HG03139 (cell line): ENCODE measurements around the gene FOXP1.

ENCODE experiments used
- ATAC-seq: cut with Tn5 transposase; IDR thresholded peaks from one replicate; pipeline ENCODE4 v1.9.1; 2021; ENCODE audit not compliant: unreplicated experiment

The FOXP1 gene

DNA sequence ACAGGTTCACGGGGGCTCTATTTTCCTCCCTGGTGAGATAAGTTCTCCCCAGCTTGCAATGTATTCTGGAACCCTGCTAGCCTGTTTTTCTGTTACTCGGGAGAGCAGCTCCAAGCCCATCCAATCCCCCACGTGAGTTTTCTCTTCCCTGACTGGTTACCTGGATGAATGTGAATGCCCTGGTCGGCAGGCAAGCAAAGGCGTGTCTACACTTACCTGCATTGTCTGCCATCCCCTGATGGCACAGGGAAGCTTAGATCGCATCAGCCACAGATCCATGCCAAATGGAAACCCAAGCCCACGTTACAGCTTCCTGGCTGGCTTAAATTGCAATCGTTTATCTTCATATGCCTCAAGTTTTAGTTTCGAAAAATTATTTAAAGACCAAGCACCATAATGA is 149.9 kb downstream of the FOXP1 start:
- ATAC-seq = no peak

DNA sequence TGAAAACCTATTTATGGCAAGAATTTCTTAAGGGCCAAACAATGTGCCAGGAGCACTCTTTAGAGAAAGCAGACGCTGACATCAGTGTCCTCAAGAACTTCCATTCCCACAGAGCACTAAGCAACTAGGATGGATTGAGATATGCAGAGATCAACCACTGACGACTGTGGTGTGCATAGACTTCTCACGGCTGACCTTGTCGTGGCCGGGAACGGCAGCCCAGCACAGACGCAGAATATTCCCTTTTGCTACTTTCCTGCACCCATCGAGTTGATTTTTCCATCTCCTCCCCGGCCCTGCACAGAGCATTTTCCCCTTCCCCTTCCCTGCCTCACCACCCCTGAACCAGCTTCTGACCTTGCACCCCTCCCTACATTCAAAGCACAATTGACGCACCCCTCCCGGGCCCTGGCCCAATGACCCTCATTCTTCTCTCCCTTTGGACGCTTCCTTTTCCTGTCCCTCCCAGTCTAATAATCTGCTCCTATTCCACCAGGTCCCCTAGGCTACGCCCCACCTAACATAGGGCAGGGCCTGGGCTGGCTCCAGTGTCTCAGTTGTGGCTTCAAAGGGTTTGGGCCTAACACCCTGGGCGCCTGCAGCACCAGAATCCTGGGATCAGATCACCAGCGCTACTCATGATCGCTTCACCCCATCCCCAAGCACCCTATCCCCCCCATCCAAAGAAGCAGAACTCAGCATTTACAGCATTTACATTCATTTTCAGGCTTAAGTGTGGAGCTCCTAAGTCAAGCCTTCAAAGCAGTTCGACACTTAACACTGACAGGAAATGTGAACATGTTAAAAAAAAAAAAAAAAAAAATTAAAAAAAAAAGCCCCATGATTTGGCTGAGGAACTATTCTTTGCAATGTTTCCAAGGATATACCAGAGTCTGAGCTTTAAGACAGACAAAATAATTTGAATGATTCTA is 151.2 kb downstream of the FOXP1 start:
- no peak for ATAC-seq

DNA sequence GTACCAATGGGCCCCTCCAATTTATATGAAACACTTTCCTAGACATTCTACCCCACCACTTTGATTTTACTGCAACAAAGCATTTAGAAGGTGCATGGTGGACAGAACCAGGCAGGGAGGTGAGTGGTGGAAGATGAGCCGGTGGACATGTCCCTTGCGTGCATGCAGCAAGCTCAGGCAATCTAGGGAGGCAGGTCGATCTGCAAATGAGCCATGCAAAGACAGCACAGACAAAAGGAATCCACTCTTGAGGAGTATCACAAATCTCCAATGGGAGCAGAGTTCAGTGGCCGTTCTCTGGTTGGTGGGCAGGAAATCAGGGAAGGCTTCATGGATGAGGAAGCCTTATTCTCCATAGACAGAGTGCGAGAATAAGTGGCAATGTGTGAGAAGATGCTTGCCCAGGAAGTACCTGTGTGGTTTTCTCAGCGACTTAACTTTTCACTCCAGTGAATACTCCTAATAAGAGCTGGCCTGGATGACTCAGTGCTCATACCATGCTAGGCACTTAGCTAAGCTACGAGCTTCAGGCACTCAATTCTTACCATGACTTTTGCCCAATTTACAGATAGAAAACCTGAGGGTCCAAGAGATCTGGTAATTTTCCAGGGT is 152.5 kb downstream of the FOXP1 start:
- ATAC-seq = no peak

DNA sequence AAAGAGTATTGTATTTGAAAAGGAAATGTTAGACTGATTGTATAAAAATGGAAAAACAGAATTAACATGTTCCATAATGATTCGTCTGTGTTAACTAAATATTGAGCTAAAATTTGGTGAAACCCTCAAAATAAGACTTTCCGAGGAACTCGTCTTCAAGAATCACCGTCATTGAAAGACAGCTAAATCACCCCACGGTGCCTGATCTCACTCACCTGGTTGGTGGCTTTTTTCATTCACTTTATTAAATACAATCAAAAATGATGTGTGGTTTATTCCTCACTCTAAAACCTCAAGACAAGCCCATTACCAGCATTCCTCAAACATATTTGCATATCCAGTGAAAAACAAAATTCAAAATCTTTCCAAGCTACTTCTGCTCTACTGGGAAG is 153.9 kb downstream of the FOXP1 start:
- ATAC-seq = no peak

DNA sequence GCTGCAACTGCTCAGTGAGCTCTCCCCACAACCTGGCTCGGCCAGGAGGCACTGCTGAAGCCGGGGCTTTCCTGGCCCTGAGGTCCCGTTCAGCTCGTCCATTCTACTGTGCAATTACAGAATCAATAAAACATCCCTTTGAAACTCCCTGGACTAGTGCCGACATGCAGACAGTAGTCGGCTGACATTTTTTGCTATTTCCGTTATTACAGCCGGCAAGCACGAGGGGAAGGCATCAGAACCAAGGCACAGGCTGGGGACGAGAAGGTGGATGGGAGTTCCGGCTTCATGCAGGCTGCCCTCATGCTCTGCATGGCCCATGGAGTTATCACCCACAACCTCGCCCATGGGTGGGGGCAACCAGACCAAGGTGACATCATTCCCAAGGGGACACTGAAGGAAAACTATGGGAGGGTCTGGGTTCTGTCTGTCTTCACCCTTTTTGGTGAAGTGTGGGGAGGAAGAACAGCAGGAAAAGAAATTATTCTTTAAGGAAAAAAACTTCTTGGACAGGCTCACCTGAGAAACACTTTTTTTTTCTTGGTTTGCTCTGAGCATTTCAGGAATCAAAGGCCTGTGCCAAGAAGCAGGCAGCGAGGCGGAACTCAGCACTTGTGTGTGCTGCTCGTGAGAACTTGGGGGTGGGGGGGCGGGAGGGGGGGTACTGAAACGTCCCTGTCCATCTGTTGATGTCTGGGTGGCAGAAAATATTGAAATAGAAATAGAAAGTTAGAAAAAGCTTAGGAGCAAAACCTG is 154.5 kb downstream of the FOXP1 start:
- no peak for ATAC-seq

DNA sequence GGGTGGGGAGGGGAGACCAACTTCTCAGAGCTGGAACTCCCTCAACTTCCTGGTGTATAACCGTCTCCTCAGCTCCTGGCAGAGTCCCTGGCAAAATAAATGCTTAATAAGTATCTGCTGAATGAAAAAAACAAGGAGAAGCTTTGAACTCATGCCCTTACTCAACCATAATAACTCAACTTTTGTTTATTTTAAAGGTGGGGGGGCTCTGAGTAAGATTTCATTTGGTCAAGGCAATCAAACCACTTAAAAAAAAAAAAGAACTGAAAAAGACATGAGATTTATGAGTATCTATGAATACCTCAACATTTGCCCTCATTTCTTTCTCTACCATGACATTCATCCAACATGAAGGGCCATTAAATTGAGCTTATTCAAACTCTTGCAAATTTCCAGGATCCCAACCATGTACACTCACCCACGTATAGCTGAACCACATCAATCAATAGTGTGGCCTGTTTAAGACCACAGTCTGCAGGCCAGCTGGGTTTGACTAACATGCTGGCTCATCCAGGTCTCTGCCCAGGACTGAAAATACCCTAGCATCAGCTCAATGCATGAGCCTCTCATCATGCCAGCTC is 157.9 kb downstream of the FOXP1 start:
- ATAC-seq = no peak

DNA sequence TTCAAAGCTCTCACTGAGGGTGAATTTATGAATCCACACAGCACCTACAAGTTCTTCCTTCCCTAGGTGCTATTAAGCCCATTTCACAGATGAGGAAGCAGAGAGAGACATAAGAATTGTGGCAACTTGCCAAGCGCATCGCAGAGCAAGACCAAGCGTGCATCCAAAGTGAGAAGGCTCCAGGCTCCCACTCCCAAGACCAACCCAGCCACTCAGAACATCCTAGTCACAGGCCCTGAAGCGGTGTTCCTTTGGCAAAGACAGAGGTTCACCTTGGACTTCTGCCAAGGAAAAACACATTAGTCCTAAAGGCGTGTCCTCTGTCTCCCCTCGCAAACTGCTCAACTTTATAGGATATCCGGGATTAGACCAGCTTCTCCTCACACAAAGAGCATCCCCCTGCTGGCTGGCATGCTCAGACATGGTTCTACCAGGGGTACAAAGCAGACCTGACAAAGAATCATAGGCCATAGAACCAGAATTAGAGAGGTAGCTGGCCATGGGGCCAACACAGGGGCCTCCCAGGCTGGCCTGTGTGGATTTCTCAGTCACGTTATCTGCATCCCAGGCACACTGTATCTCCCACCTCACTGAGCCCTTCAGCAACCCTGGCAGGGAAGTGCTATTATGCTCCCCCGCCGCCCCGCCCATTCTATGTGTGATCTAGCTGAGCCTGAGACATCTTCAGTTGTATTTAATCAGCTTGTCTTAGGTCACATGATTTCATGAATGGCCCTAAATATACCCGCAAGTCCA is 160.2 kb downstream of the FOXP1 start:
- ATAC-seq = no peak

DNA sequence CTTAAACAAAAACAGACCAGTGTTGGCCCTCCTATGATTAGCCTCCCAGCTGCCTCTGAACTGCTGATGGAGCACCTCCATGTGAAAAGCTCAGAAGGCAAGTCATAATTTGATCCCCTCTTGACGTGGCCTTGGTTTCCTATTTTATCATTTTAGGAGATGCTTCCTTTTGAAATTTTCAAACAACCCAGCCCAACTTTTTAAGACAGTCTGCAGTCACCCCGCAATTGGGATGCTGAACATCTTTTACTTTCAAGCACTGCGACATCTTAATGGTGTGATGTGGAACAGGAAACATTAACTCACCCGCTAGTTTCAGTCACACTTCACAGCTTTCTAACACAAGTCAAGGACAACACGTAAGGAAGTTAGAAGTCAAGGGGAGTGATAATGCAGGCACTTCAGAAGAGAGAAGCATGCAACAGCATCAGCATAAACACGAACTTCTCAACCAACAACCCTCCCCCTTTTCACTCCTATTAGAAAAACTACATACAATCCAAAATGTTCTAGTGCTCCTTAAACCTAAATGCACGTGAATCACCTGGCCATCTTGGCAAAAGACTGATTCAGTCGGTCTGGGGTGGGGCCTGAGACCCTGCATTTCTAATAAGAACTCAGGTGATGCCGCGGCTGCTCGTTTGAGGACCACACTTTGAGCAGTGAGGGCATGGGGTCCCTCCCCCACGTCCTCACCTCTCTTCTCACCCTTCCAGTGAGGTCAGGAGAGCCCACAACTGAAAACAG is 161.5 kb downstream of the FOXP1 start:
- peak; percentile 90 for ATAC-seq

DNA sequence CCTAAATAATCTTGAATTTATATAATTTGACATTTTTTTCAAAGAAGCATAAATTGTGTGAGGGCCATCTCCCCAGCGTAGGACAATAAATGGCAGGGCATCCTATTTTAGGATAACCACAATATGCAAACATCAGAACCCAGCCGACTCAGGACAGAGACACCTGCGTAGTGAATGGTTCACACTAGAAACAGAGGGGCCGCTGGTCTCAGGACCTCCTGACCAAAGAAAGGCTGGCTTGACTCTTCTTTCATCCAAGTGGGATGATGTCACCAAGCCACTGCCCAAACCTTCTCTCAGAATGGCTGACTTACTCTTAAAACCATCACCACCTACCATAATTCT is 162.1 kb downstream of the FOXP1 start:
- ATAC-seq = peak; percentile 58

DNA sequence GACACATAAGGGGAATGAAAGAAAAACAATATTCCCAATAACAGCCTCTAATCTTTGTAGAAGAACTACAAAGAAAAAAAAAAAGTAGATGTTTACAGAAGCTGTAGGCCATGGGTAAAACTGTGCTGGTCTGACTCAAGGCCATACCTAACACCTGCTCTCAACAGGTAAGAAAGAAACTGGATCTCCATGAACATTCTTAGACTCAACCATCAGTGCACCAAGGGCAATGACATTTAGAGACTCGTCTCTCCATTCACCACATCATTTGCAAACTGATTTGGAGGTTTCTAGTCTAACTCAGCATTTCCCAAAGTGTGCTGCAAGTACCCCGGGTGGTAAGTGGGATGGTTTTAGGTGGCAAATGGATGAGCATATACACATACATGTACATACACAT is 164.2 kb downstream of the FOXP1 start:
- no peak for ATAC-seq

DNA sequence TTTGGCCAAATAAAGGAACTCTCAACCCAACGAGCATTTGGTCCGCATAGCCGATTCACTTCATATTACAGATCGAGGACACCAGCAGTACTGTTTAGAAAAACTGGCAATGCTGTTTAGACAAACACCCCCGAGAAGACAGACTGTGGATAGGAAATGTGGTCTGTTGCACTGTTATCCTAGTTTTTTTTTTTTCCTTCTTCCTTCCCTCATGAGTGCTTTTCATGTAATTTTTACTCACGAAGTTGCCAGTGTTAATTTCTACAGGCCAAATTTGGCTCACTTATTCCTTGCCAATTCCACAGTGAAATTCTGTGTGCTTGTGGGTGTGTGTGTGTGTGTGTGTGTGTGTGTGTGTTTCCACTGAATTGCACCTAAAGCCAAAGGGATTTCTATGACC is 165.7 kb downstream of the FOXP1 start:
- ATAC-seq = no peak

DNA sequence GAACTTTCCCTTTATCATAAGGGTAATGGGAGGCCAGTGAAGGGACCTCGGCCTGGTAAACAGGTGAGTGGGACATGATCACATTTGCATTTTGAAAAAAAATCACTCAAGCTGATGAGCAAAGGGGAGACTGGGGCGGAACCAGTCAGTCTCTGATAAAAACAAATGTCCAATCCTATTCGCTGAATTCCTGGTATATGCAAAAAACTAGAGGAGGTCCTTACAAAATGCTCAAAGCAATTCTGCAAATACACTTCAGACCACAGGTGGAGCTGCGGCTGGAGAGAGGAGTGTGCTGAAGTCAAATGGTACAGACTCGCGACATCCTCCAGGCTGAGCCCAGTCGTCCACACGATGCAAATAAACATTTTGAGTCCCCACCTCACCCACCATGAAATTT is 166.7 kb downstream of the FOXP1 start:
- ATAC-seq = no peak

DNA sequence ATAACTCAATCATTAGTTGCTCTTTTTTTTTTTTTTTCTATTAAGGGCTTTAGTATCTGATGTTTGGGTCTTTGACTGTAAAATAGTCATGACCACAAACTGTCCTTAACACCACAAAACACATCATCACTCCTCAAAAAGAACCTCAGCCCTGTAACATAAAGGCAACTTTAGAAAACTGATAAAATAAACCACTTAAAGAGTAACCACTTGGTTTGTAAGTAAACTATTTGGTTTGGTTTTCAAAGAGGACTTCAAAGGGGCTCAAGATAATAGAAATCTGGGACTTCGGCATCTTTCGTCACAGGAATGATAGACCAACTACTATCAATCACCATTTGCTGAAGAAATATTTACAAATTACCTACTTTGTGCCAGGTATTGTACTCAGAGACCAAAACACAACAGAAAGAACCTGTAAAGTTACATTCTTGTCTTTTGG is 167.8 kb downstream of the FOXP1 start:
- ATAC-seq = no peak

DNA sequence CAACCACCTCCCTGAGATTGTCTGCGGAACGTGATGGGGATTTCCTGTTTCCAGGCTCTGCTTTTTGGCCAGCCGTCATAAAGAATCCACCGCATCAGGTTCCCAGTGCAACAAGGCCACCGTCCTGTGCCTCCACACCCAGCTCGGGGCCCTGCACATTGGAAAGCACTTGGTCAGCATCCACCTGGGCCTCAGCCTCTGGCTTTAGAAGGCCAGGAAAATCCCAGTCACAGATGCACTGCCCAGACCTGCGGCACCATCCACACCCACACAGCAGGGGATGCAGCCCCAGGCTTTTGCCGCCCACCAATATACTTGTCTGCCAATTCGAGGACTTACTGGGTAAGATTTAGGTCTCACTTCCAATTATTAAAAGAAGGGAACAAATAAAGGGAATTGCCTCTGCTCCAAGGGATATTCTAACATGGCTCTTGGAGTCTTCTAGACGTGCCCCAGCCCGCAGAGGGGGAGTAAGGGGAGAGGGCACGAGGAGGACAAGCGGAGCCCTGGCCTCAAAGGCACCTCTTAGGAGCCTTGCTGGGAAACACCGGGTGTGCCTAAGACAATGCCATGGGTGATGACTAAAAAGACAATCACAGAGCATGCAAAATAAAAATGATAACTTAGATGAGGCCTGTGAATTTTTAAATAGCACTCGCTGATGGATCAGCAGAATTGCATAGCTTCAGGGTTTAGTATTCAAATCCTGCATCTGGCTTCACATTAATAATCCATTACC is 169.2 kb downstream of the FOXP1 start:
- ATAC-seq = no peak

DNA sequence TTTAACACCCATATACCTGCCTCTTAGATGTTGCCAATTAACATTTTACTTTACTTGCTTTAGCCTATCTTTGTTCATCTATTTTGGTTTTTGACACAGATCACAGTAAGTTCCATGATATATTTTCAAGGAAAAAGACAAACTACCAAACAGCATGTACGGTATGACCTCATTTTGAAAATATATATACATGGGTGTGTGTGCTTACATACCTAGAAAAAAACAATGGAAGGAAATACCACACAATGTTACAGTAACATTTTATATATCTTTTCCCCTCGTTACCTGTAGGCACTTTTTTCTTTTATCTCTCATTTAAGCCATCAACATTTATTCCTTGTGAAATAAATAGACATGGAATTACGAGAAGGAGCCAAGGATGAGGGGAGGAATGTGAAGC is 170.0 kb downstream of the FOXP1 start:
- no peak for ATAC-seq

DNA sequence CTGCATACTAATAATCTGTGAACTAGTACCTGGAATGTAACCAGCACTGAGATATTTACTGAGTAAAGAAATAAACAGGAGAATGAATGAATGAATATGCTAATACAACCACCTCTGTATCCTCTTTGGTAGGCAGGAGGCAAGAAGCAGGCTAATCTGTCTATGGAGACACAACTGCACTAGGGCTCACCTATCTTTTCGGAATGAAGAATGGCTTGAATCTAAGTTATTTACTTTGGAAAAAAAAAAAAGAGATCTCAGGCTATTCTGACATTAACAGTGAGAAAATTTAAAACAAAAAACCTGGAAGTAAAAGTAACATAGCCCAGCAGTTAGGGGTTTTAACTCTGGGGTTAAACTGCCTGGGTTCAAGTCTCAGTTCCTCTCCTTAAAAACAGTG is 174.2 kb downstream of the FOXP1 start:
- ATAC-seq = no peak

DNA sequence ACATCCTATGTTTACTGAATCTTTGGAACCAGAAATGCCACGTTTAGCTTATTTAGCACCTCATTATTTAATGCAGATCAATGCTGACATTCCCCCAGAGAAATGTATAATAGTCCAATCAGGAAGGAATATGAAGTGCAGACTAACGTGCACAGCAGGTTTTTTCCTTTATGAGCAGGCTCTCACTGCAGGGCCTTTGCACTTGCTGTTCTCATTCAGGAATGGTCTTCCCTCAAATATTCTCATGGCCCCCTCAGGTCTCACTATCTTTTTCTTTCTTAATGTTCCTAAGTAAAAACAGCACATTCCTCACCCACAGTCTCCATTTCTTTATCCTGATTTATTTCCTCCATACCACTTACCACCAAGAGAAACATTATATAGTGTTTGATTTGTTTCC is 174.6 kb downstream of the FOXP1 start:
- ATAC-seq = no peak

DNA sequence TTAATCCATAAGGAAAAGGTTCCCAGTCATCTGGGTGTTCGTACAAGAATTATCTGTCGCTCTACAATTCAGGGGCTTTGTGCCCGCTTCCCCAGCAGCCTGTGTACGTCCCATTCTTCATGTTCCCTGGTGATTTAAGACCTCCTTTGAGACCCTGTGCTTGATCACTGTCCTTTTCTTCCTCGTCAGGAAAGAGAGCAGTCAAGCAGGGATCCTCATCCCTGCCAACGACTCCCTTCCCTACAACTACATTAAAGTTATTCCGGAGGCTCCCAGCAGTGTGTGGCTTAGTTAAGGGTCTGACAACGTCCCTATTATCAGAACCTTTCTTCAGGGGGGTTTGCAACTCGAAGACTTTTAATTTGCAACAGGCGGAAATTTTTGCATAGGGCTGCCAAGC is 175.7 kb downstream of the FOXP1 start:
- no peak for ATAC-seq
